ENCODE results near the gene ABCG5. TPM values are rescaled to one million over a fixed set of nuclear protein-coding genes. Genes with fewer than 3 reads are reported as not detected.

ABCG5 gene
- total RNA-seq, 1 donor from 2014 or later, result not detected

- no peaks in the 10 kb centered on the region for H3K27me3 Mint-ChIP-seq (ENCODE audit: low read depth)
- no peak overlapping the region for H3K4me3 Mint-ChIP-seq
- TF ChIP-seq CTCF (conservative IDR thresholded peaks at IDR 0.05), result no peak
- no peaks in the 10 kb centered on the region for H3K36me3 Mint-ChIP-seq (ENCODE audit: low read depth)
- H3K27ac Mint-ChIP-seq (ENCODE audit: unreplicated experiment), result no peak overlapping the region
- peaks cover 2% of the 10 kb centered on the region for H3K9me3 Mint-ChIP-seq
- no peak for DNase-seq (ENCODE audit: low read depth, low spot score)
- no peaks in the 10 kb centered on the region for H3K4me1 Mint-ChIP-seq
Measured at GRCh38 chr2:43832457-43832856, 6.2 kb downstream of the ABCG5 start.

GRCh38 chr2:43831543-43832294, 6.9 kb downstream of the ABCG5 start:
- no peak overlapping the region for H3K27ac Mint-ChIP-seq (ENCODE audit: unreplicated experiment)
- DNase-seq (ENCODE audit: low read depth, low spot score), result no peak
- no peaks in the 10 kb centered on the region for H3K27me3 Mint-ChIP-seq (ENCODE audit: low read depth)
- no peak overlapping the region for H3K4me3 Mint-ChIP-seq
- H3K36me3 Mint-ChIP-seq (ENCODE audit: low read depth), result no peaks in the 10 kb centered on the region
- TF ChIP-seq CTCF (conservative IDR thresholded peaks at IDR 0.05), result no peak
- H3K4me1 Mint-ChIP-seq, result no peaks in the 10 kb centered on the region
- H3K9me3 Mint-ChIP-seq, result peaks cover 2% of the 10 kb centered on the region

- no peak for TF ChIP-seq CTCF (conservative IDR thresholded peaks at IDR 0.05)
- no peak overlapping the region for H3K4me3 Mint-ChIP-seq
Measured at GRCh38 chr2:43826305-43827250, 12.1 kb downstream of the ABCG5 start.

GRCh38 chr2:43825841-43826240, 12.8 kb downstream of the ABCG5 start:
- no peaks in the 10 kb centered on the region for H3K27me3 Mint-ChIP-seq (ENCODE audit: low read depth)
- no peak for DNase-seq (ENCODE audit: low read depth, low spot score)
- no peaks in the 10 kb centered on the region for H3K36me3 Mint-ChIP-seq (ENCODE audit: low read depth)
- H3K27ac Mint-ChIP-seq (ENCODE audit: unreplicated experiment), result no peak overlapping the region
- no peaks in the 10 kb centered on the region for H3K9me3 Mint-ChIP-seq
- no peaks in the 10 kb centered on the region for H3K4me1 Mint-ChIP-seq
- TF ChIP-seq CTCF (conservative IDR thresholded peaks at IDR 0.05), result no peak
- no peak overlapping the region for H3K4me3 Mint-ChIP-seq

More at GRCh38 chr2:43826305-43827250, 12.1 kb downstream of the ABCG5 start:
- H3K4me1 Mint-ChIP-seq, result no peaks in the 10 kb centered on the region
- H3K36me3 Mint-ChIP-seq (ENCODE audit: low read depth), result no peaks in the 10 kb centered on the region
- H3K9me3 Mint-ChIP-seq, result peaks cover 2% of the 10 kb centered on the region
- no peaks in the 10 kb centered on the region for H3K27me3 Mint-ChIP-seq (ENCODE audit: low read depth)
- no peak overlapping the region for H3K27ac Mint-ChIP-seq (ENCODE audit: unreplicated experiment)
- no peak for DNase-seq (ENCODE audit: low read depth, low spot score)

- Mint-ChIP-seq H3K4me1 (no peaks in the 10 kb centered on the region), H3K4me3 (no peak overlapping the region), H3K27ac (ENCODE audit: unreplicated experiment) (no peak overlapping the region), H3K27me3 (ENCODE audit: low read depth) (no peaks in the 10 kb centered on the region), H3K36me3 (ENCODE audit: low read depth) (no peaks in the 10 kb centered on the region), H3K9me3 (no peaks in the 10 kb centered on the region)
- no peak for DNase-seq (ENCODE audit: low read depth, low spot score)
- TF ChIP-seq CTCF (conservative IDR thresholded peaks at IDR 0.05), result no peak
Measured at GRCh38 chr2:43824951-43825493, 13.6 kb downstream of the ABCG5 start.

Data from neural crest cell (in vitro differentiated cells).